Measurements from ENCODE around the gene EPN3.

GRCh38 chr17:50583641-50584040, 51.1 kb downstream of the EPN3 start:
- TF ChIP-seq POLR2A (IDR thresholded peaks at IDR 0.05) (no peak), CTCF (IDR thresholded peaks at IDR 0.05) (no peak)

All from lower leg skin (tissue), 3 donors.